Liver (tissue), 9 donors: ENCODE measurements around the gene ZFAND3. TPM values are rescaled to one million over a fixed set of nuclear protein-coding genes. Genes with fewer than 3 reads are reported as not detected.

Source experiments
- DNase-seq: peaks from one replicate; pipeline ENCODE4 v3.0.0-alpha.2; 2017; ENCODE audit warnings: low spot score
- H3K27ac ChIP-seq, 2 donors: one replicate each; pipeline ENCODE4 v1.7.0; 2013; ENCODE audit warnings: inconsistent platforms in 2 of 2, low read length in 2 of 2, control low read depth in 1 of 2, low read depth in 1 of 2, mild to moderate bottlenecking in 1 of 2
- H3K27me3 ChIP-seq, 4 donors: one replicate each; pipeline versions ENCODE4 v1.6.1 to v1.7.0; 2013; ENCODE audit warnings: low read length in 3 of 4, inconsistent platforms in 1 of 4, mild to moderate bottlenecking in 1 of 4, moderate library complexity in 1 of 4; ENCODE audit not compliant: control insufficient read depth in 4 of 4, insufficient read depth in 4 of 4
- H3K36me3 ChIP-seq, 4 donors: one replicate each; pipeline versions ENCODE4 v1.6.1 to v1.7.0; 2013; ENCODE audit warnings: low read length in 3 of 4, mild to moderate bottlenecking in 3 of 4, low read depth in 1 of 4, moderate library complexity in 1 of 4; ENCODE audit not compliant: control insufficient read depth in 4 of 4, insufficient read depth in 3 of 4
- H3K4me1 ChIP-seq, 4 donors: one replicate each; pipeline versions ENCODE4 v1.6.1 to v1.7.0; 2013; ENCODE audit warnings: low read length in 3 of 4, mild to moderate bottlenecking in 3 of 4, moderate library complexity in 1 of 4; ENCODE audit not compliant: control insufficient read depth in 4 of 4, insufficient read depth in 4 of 4
- H3K4me3 ChIP-seq, 3 donors: one replicate each; pipeline versions ENCODE4 v1.6.1 to v1.7.0; 2013; ENCODE audit warnings: low read length in 3 of 3, control low read depth in 1 of 3, low read depth in 1 of 3, mild to moderate bottlenecking in 1 of 3
- H3K9ac ChIP-seq, 2 donors: one replicate each; pipeline ENCODE4 v1.7.0; 2013; ENCODE audit warnings: low read length in 2 of 2, mild to moderate bottlenecking in 2 of 2, moderate library complexity in 2 of 2, control low read depth in 1 of 2, low read depth in 1 of 2
- H3K9me3 ChIP-seq, 4 donors: one replicate each; pipeline versions ENCODE4 v1.6.1 to v1.7.0; 2013; ENCODE audit warnings: low read length in 3 of 4; ENCODE audit not compliant: control insufficient read depth in 4 of 4
- ATF3 ChIP-seq: IDR thresholded peaks from 2 replicates; pipeline ENCODE4 v1.6.1; 2016; ENCODE audit warnings: antibody characterized with exemption
- CTCF ChIP-seq: fragments of 150-350 bp; IDR thresholded peaks from 2 replicates; pipeline ENCODE4 v1.5.1; 2017; ENCODE audit warnings: improper control_type of control experiment, low read depth, low read length; ENCODE audit not compliant: missing input control
- EGR1 ChIP-seq, 2 donors: IDR thresholded peaks; 2 replicates each; pipeline ENCODE4 v1.6.1; 2016 to 2018; ENCODE audit warnings: antibody characterized with exemption in 2 of 2, low read depth in 2 of 2
- FOXA1 ChIP-seq: IDR thresholded peaks from 2 replicates; pipeline ENCODE4 v1.6.1; 2016; ENCODE audit warnings: antibody characterized with exemption
- FOXA2 ChIP-seq: IDR thresholded peaks from 2 replicates; pipeline ENCODE4 v1.6.1; 2016; ENCODE audit warnings: antibody characterized with exemption
- GABPA ChIP-seq, 2 donors: IDR thresholded peaks in 1 of 2; conservative IDR thresholded peaks in 1 of 2; 2 replicates each; pipeline ENCODE4 v1.6.1; 2016; ENCODE audit warnings: antibody characterized with exemption in 2 of 2, mild to moderate bottlenecking in 1 of 2, moderate library complexity in 1 of 2
- HNF4A ChIP-seq, 2 donors: conservative IDR thresholded peaks; 2 replicates each; pipeline ENCODE4 v1.6.1; 2016; ENCODE audit warnings: antibody characterized with exemption in 2 of 2, mild to moderate bottlenecking in 2 of 2
- HNF4G ChIP-seq: IDR thresholded peaks from 2 replicates; pipeline ENCODE4 v1.6.1; 2016; ENCODE audit warnings: antibody characterized with exemption
- JUND ChIP-seq, 2 donors: IDR thresholded peaks; 2 replicates each; pipeline ENCODE4 v1.6.1; 2016; ENCODE audit warnings: antibody characterized with exemption in 2 of 2
- MAX ChIP-seq: IDR thresholded peaks from 2 replicates; pipeline ENCODE4 v1.6.1; 2016; ENCODE audit warnings: antibody characterized with exemption
- NR2F2 ChIP-seq: IDR thresholded peaks from 2 replicates; pipeline ENCODE4 v1.6.1; 2016; ENCODE audit warnings: antibody characterized with exemption
- RAD21 ChIP-seq, 2 donors: IDR thresholded peaks; 2 replicates each; pipeline ENCODE4 v1.6.1; 2016; ENCODE audit warnings: antibody characterized with exemption in 2 of 2, mild to moderate bottlenecking in 2 of 2
- REST ChIP-seq: IDR thresholded peaks from 2 replicates; pipeline ENCODE4 v1.6.1; 2016; ENCODE audit warnings: antibody characterized with exemption, mild to moderate bottlenecking
- RXRA ChIP-seq, 2 donors: IDR thresholded peaks; 2 replicates each; pipeline ENCODE4 v1.6.1; 2017 to 2018; ENCODE audit warnings: antibody characterized with exemption in 2 of 2, mild to moderate bottlenecking in 1 of 2
- SP1 ChIP-seq: IDR thresholded peaks from 2 replicates; pipeline ENCODE4 v1.6.1; 2018; ENCODE audit warnings: antibody characterized with exemption, mild to moderate bottlenecking
- TAF1 ChIP-seq: conservative IDR thresholded peaks from 2 replicates; pipeline ENCODE4 v1.6.1; 2016; ENCODE audit warnings: antibody characterized with exemption, mild to moderate bottlenecking
- YY1 ChIP-seq: IDR thresholded peaks from 2 replicates; pipeline ENCODE4 v1.6.1; 2016; ENCODE audit warnings: antibody characterized with exemption, mild to moderate bottlenecking
- ZBTB33 ChIP-seq: IDR thresholded peaks from 2 replicates; pipeline ENCODE4 v1.6.1; 2016; ENCODE audit warnings: antibody characterized with exemption
- WGBS: extraction: QIAGEN DNeasy Blood & Tissue Kit; methylation state at CpG from one replicate; pipeline ENCODE4 v1.1.7; 2013; 5-methylcytosine and 5-hydroxymethylcytosine counted together
- polyA plus RNA-seq, 2 donors: library from polyadenylated mRNA; stranded (reverse) in 1 of 2; unstranded in 1 of 2; fragments of 200-250 nt in 1 of 2; fragments of >200 nt in 1 of 2; fragmentation: Nextera tagmentation in 1 of 2; extraction: Ambion mirVana in 1 of 2; gene quantifications; one replicate each; pipeline versions ENCODE4 v1.2.1 to v1.2.3, GENCODE V29; 2013 to 2015
- total RNA-seq, 2 donors: library from RNA; depleted of rRNA; stranded (reverse); fragments of >200 nt; gene quantifications; one replicate each; pipeline ENCODE4 v1.2.3, GENCODE V29; 2014
- donor health status: healthy.
- donor health status: healthy.
- donor health status: healthy.
- donor health status: healthy.
- donor health status: healthy.

ZFAND3 gene
- total and polyA plus RNA-seq, 4 donors, result 7.7 to 37.5 (median 23.1) TPM

- no peak for DNase-seq
- Histone ChIP-seq H3K4me1 (peaks cover 0 to 18% (median 9%) of the 10 kb centered on the region in 4 donors), H3K9ac (no peak overlapping the region), H3K27ac (no peak overlapping the region), H3K27me3 (no peaks in the 10 kb centered on the region), H3K36me3 (no peaks in the 10 kb centered on the region), H3K4me3 (no peak overlapping the region), H3K9me3 (peaks cover 0 to 4% (median under 1%) of the 10 kb centered on the region in 4 donors)
- WGBS, result 95% methylated on average over 3 of the region's 3 CpGs
- TF ChIP-seq ATF3 (no peak), JUND (IDR thresholded peaks at IDR 0.05) (no peak), REST (no peak), RXRA (IDR thresholded peaks at IDR 0.05) (no peak), HNF4A (conservative IDR thresholded peaks at IDR 0.05) (no peak), TAF1 (no peak), MAX (no peak), RAD21 (IDR thresholded peaks at IDR 0.05) (no peak), EGR1 (IDR thresholded peaks at IDR 0.05; ENCODE audit: low read depth in 2 of 2) (no peak), FOXA1 (no peak), NR2F2 (no peak), ZBTB33 (no peak), CTCF (no peak), YY1 (no peak), FOXA2 (no peak), GABPA (IDR thresholded peaks at IDR 0.05 in 1 of 2, conservative IDR thresholded peaks at IDR 0.05 in 1 of 2) (no peak), HNF4G (no peak), SP1 (no peak)
Observed at GRCh38 chr6:37977715-37978114, 158.2 kb downstream of the ZFAND3 start.
